ENCODE measurements around the gene IGF2R.

- TF ChIP-seq CSRNP2 (CRISPR knock-in tag; conservative IDR thresholded peaks at IDR 0.05; ENCODE audit: low read depth), result no peak
- TF ChIP-seq RFX1 (IDR thresholded peaks at IDR 0.05), result no peak
- no peak for TF ChIP-seq ZNF44 (CRISPR knock-in tag; IDR thresholded peaks at IDR 0.05)
- TF ChIP-seq CTCF (CRISPR knock-in tag; IDR thresholded peaks at IDR 0.05), result no peak
- TF ChIP-seq ZFAT (CRISPR knock-in tag; conservative IDR thresholded peaks at IDR 0.05), result no peak
- TF ChIP-seq ARNT (IDR thresholded peaks at IDR 0.05), result no peak
- TF ChIP-seq KDM5A (IDR thresholded peaks at IDR 0.05; ENCODE audit: borderline replicate concordance, low read length), result no peak
- no peak for TF ChIP-seq AHR (CRISPR knock-in tag; IDR thresholded peaks at IDR 0.05)
Measured at GRCh38 chr6:159946912-159947311, 22.0 kb upstream of the IGF2R start.

Data from HepG2 (cell line).